Retinal pigment epithelial cell (primary cell): ENCODE measurements around the gene CIAO3.
A peak's percentile ranks its signal among the peaks of the same experiment; 100 is the strongest.

ENCODE experiments used
- DNase-seq: peaks from one replicate; pipeline ENCODE4 v3.0.0-alpha.2; 2010; ENCODE audit warnings: low read depth
- H3K4me3 ChIP-seq: 2 replicates; pipeline ENCODE4 v1.5.1; 2011; ENCODE audit warnings: mild to moderate bottlenecking, low read length, control low read depth, moderate library complexity
- TF ChIP-seq, protein P1 (sequence below): conservative IDR thresholded peaks from 2 replicates; pipeline ENCODE4 v1.5.1; 2011; ENCODE audit warnings: low read depth, low read length, control low read depth, inconsistent platforms

CIAO3 gene

GRCh38 chr16:733382-734207 lies 7.2 kb downstream of the CIAO3 start:
- no peak overlapping the region for H3K4me3 ChIP-seq
- no peak for DNase-seq
- TF ChIP-seq, protein P1, sequence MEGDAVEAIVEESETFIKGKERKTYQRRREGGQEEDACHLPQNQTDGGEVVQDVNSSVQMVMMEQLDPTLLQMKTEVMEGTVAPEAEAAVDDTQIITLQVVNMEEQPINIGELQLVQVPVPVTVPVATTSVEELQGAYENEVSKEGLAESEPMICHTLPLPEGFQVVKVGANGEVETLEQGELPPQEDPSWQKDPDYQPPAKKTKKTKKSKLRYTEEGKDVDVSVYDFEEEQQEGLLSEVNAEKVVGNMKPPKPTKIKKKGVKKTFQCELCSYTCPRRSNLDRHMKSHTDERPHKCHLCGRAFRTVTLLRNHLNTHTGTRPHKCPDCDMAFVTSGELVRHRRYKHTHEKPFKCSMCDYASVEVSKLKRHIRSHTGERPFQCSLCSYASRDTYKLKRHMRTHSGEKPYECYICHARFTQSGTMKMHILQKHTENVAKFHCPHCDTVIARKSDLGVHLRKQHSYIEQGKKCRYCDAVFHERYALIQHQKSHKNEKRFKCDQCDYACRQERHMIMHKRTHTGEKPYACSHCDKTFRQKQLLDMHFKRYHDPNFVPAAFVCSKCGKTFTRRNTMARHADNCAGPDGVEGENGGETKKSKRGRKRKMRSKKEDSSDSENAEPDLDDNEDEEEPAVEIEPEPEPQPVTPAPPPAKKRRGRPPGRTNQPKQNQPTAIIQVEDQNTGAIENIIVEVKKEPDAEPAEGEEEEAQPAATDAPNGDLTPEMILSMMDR: peak; percentile 55

DNA sequence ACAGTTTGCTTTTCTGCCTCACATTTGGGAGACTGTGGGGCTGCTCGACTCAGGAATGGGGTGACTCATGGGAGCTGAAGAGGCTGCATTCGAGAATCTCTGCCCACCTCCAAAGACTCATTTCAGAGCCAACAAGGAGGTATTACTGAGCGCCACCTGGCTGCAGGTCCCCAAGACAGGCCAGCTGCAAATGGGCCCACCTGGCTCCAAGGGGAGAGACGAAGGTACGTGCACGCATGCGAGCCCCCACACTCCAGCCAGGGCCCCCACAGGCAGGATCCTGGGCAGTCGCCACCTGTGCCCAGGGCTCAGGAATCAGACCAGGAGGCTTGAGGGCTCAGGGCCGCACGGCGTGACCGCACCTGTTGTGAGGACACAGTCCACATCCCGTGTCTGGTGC lies 7.9 kb downstream of the CIAO3 start:
- no peak for DNase-seq
- H3K4me3 ChIP-seq: no peak overlapping the region
- TF ChIP-seq, protein P1: peak; percentile 27

GRCh38 chr16:732332-732731 lies 8.5 kb downstream of the CIAO3 start:
- no peak overlapping the region for H3K4me3 ChIP-seq
- TF ChIP-seq, protein P1: no peak
- DNase-seq: no peak

GRCh38 chr16:730666-731509 lies 9.9 kb downstream of the CIAO3 start:
- H3K4me3 ChIP-seq: no peak overlapping the region
- DNase-seq: no peak
- TF ChIP-seq, protein P1: no peak

DNA sequence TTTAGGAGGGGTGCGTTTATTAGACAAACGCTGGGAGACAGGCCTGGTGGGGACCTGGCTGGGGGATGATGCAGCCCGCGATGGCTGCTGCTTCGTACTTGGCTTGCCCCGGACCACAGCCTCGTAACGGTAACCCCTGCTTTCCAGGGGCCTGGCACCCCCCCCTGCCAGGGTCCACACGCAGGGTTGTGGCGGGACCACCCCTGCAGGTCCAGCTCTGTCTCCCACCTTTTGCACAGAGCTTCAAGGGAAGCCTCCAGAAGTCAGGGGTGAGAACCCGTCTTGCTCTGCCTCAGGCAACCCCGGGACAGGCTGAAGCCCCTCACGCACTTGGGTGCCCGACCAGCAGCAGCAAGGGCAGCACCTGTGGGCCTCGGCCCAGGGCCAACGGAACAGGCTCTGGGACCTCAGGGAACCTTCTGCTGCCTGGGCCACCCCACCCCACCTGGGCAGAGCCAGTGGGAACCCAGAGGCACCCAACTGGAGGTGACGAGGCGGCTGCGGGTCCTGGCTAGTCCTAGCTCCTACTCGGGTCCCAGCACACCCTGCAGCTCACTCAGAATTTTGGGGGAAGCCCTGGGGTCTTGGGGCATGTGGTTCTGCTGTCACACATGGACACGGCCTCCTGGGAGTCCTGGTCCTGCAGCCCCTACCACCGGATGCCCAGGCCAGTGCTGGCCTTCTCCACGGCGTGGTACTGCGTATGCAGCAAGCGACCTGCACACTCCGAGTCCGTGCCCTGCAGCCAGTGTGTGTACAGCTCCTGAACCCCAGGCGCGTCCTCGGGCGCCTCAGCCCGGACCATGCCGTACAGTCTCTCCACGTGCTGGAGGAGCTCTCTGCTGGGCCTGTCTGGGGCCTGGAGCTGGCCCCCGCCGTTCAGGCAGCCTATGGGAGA lies 10.8 kb downstream of the CIAO3 start:
- no peak overlapping the region for H3K4me3 ChIP-seq
- TF ChIP-seq, protein P1: no peak
- no peak for DNase-seq

- DNase-seq: no peak
- TF ChIP-seq, protein P1: no peak
- peak overlapping the region; percentile 50 for H3K4me3 ChIP-seq
Measured at GRCh38 chr16:728890-729744, 11.7 kb downstream of the CIAO3 start.
